Measurements from ENCODE around the gene PRKCA.

DNA sequence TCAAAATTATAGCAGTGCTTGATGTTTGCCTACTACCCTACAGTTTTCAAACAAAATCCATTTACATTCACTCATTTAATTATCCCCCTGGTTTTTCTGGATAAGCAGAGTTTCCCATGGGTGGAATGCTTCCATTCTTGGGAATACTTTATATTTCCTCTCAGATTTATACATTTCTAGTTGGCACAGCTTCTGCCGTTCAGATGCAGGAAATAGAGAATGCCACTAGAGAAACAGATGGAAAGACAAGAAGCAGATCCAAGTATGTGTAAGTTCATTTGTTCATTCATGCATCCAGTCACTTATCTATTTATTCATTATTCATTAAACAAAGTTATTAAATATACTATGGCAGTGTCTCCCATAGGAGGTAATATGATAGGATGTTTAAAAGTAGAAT, 467.5 kb downstream of the PRKCA start:
- TF ChIP-seq, protein P1, sequence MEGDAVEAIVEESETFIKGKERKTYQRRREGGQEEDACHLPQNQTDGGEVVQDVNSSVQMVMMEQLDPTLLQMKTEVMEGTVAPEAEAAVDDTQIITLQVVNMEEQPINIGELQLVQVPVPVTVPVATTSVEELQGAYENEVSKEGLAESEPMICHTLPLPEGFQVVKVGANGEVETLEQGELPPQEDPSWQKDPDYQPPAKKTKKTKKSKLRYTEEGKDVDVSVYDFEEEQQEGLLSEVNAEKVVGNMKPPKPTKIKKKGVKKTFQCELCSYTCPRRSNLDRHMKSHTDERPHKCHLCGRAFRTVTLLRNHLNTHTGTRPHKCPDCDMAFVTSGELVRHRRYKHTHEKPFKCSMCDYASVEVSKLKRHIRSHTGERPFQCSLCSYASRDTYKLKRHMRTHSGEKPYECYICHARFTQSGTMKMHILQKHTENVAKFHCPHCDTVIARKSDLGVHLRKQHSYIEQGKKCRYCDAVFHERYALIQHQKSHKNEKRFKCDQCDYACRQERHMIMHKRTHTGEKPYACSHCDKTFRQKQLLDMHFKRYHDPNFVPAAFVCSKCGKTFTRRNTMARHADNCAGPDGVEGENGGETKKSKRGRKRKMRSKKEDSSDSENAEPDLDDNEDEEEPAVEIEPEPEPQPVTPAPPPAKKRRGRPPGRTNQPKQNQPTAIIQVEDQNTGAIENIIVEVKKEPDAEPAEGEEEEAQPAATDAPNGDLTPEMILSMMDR (IDR thresholded peaks at IDR 0.05): no peak
- TF ChIP-seq POLR2A (IDR thresholded peaks at IDR 0.05): no peak
